Stimulated activated naive CD8-positive, alpha-beta T cell treated with anti-CD3 and anti-CD28 coated beads, Interleukin-15, Interleukin-2, amounts not matched to agents 100 U/mL and 50 U/mL, for 24 hours (primary cell): ENCODE data around the gene PHACTR3.

Experiments used
- ATAC-seq: fragments of 150-1000 bp; cut with Tn5 transposase; one replicate; pipeline ENCODE4 v1.10.0; 2021
- DNase-seq: peaks from one replicate; pipeline ENCODE4 v3.0.0; 2021

The PHACTR3 gene

GRCh38 chr20:59816146-59816738 lies 211.9 kb downstream of the PHACTR3 start:
- no peak for DNase-seq
- ATAC-seq: no peak

DNA sequence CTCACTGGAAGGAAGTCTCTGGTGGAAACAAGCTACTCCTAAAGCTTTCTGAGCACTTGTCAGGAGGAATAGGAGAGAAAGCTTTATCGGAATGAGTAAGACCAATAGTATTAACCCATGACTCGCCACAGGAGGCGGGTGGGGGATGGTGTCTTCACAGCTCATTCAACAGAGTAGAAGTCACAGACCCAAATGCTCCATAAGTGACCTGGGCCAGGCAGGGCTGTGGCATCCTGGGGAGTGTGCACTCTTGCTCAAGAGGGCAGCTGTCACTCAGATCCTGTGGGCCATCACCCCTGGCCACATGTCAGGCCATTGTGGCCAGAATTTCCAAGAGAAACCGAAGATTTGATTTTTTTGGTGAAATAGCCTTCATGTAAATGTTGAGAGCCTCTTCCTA lies 213.1 kb downstream of the PHACTR3 start:
- ATAC-seq (no peak), DNase-seq (no peak)

- no peak for DNase-seq
- no peak for ATAC-seq
Measured at GRCh38 chr20:59817846-59818615, 213.7 kb downstream of the PHACTR3 start.

DNA sequence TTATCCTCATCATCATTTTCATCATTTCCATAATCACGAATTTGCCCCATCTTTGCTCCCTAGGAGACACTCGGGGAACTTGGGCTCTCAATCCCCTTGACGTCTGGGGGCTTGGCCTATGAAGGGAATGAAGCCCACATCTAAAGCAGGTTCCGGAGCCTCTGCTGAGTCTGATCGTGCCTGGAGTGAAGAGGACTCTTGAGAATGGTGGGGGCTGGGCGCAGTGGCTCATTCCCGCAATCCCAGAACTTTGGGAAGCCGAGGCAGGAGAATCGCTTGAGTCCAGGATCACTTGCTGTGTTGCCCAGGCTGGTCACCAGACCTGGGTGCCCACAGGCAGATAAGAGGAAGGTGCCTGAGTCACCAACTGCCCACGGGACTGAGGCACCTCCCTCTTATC lies 214.6 kb downstream of the PHACTR3 start:
- DNase-seq: no peak
- ATAC-seq: no peak

GRCh38 chr20:59819496-59820203 lies 215.3 kb downstream of the PHACTR3 start:
- ATAC-seq: no peak
- no peak for DNase-seq

GRCh38 chr20:59820204-59821041 lies 216.1 kb downstream of the PHACTR3 start:
- no peak for DNase-seq
- no peak for ATAC-seq

DNA sequence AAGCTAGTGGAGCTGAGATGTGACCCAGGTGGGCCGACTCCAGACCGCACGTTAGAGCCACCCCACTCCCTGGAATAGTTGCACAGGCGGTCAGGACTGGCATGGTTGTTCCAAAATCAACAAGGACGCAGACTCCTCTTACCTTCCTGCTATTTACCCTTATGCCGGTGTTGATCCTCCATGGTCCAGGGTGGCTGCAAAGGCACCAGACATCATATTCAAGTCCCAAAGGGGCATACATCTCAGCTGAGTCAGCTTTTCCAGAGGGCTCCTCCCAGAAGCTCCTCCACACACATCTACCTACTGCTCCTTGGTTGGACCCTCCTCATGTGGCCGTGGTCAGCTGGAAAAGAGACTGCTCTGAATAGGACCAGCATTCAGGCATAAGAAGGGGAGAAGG lies 216.9 kb downstream of the PHACTR3 start:
- DNase-seq: no peak
- ATAC-seq: no peak

- no peak for ATAC-seq
Measured at GRCh38 chr20:59821788-59822187, 217.4 kb downstream of the PHACTR3 start.

DNA sequence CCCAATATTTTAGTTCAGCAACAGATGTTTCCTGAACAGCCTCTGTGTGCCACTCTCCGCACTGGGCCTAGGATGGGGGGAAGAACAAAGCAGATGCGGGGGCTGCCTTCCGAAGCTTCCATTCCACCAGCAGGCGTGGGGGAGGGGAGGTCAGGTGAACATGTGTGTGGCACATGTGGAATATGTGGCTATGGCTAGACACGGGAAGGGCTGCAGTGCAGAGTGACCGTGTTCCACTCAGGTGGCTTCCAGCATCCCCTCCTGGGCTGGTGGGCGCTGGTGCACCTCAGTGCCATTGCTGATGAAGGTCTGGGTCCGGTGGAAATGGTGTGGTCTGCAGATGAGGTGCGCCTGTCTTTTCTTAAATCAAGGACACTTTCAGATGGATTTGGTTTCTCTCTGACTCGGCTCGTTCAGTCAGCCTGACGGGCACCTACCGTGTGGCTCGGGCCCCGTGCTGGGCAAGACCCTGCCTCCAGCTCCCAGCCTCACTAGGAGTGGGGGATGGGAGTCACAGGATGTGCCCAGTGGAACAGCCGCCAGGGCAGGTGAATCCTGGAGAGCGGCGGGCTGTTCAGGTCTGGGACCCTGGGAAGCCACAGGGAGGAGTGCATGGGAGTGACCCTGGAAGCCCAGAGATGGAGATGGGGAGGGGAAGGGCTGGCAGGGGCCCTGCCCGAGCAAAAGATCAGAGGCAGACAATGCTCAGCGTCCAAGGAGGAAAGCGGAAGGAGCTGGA lies 218.1 kb downstream of the PHACTR3 start:
- no peak for DNase-seq

More at GRCh38 chr20:59821788-59822187, 217.4 kb downstream of the PHACTR3 start:
- no peak for DNase-seq

GRCh38 chr20:59823030-59823423 lies 218.7 kb downstream of the PHACTR3 start:
- no peak for DNase-seq
- no peak for ATAC-seq

More for the DNA sequence above, 218.1 kb downstream of the PHACTR3 start:
- ATAC-seq: no peak

GRCh38 chr20:59823491-59824259 lies 219.3 kb downstream of the PHACTR3 start:
- no peak for ATAC-seq

DNA sequence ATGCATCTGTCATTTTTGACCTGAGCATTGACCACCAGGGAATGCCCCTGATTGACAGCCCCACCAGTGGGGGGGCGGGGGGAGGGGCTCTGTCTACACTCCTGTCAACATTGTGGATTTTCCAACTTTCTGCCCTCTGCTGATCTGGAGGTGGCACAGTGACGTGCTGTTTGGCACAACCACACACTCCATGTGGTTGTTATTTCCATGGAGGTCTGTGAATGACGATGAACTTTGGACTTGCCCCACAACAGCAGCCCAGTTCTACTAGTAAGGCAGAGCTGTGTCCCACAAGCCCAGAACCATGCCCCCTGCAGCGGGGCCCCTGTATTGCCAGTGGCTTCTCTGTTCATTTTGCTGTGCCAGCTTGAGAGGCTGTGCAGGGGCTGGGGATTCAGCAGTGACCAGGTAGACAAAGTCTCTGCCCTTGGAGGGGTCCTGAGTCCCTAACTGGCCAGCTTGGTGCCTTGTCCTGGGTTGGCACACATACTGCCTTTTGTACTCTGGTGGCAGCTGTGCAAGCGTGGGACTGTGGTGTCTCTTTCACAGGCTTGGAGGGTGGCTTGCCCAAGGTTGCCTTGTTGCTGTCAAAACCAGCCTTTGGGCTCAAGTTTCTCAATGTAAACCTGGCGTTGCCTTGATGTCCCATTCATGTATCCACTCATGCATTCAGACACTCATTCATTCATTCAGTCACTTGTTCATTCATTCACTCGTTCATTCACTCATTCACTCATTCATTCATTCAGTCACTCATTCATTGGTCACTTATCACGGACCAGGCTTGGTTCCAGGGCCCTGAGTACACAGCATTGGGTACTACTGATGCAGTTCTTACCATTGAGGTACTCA lies 220.6 kb downstream of the PHACTR3 start:
- no peak for ATAC-seq
- DNase-seq: no peak

More at GRCh38 chr20:59823491-59824259, 219.3 kb downstream of the PHACTR3 start:
- no peak for DNase-seq

DNA sequence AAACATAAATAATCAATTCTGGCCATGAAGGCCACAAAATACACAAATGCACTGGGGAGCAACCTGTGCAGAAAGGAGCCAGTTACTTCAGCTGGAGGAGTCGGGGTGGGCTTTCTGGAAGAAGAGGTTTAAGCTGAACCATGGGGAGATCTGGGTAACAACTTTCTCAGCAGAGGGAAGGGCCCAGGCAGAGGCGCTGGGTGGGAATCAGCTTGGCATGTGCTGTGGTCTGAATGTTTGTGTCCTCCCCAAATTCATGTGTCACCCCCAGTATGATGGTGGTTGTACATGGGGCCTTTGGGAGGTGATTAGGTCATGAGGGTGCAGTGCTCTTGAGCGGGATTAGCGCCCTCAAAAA lies 221.2 kb downstream of the PHACTR3 start:
- ATAC-seq (no peak), DNase-seq (no peak)

GRCh38 chr20:59825944-59826759 lies 221.8 kb downstream of the PHACTR3 start:
- no peak for DNase-seq

GRCh38 chr20:59827138-59828056 lies 223.1 kb downstream of the PHACTR3 start:
- no peak for DNase-seq
- ATAC-seq: no peak

More at GRCh38 chr20:59825944-59826759, 221.8 kb downstream of the PHACTR3 start:
- ATAC-seq: no peak

DNA sequence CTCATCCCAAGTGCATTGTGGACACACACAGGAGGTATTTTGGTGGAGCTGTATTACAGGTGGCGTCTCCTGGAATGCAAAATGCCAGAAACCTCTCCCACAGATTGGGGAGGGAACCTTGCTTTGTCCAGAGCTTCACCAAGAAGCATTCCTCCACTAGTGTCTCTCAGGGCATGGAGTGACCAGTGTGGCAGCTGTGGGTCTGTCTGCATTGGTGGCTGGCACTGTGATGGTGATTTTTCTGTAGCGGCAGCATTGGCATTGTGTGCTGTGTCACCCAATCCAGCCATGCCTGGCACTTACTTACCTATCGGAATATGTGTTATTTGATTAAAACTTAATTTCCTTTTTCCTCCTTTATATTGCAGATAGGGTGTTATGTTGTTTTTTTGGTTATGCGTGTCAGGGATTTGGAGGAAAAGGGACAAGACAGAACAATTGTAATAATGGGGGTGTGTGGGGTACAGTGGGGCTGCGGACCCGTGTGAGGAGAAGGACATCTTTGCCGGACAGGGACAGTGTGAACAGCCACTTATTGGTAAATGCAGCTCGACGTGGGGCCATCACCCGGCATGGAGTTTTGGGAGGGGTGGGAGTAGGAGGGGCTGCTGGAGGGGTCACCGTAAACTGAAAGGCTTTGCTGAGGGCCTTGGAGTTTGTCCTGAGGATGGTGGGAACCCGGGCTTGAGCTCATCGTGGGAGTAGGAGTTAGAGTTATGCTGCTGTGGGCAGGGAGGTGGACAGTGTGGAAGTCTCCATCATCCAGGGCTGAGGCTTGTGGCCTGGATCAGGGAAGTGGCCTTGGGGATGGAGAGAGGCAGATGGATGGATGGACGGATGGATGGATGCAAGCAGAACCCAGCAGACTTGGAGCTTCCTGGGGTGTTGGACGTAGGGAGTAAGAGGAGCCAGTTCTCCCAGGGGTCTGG lies 224.0 kb downstream of the PHACTR3 start:
- no peak for DNase-seq
- ATAC-seq: no peak
